ENCODE measurements around the gene ZMIZ1.
A peak's percentile ranks its signal among the peaks of the same experiment; 100 is the strongest.

Gene ZMIZ1

DNA sequence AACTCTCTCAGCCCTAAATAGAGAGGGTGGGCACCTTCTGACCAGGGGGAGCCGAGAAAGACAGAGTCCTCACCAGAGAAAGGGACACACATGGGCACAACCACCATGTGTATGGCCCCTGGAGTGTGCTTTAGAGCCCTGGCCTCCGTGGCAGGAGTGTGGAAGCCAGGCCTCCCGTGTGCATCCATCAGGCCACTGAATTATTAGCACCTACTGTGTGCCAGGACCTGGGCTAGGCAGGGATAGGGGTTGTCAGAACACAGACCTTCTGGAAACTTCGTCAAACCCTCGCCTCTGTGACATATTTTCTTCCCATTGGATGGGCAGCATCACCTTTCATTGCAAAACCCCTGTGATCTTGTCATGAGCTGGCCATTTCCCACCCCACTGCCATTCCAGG lies 78.5 kb downstream of the ZMIZ1 start:
- TF ChIP-seq ZFX (IDR thresholded peaks at IDR 0.05), result no peak
- TF ChIP-seq, protein P1, sequence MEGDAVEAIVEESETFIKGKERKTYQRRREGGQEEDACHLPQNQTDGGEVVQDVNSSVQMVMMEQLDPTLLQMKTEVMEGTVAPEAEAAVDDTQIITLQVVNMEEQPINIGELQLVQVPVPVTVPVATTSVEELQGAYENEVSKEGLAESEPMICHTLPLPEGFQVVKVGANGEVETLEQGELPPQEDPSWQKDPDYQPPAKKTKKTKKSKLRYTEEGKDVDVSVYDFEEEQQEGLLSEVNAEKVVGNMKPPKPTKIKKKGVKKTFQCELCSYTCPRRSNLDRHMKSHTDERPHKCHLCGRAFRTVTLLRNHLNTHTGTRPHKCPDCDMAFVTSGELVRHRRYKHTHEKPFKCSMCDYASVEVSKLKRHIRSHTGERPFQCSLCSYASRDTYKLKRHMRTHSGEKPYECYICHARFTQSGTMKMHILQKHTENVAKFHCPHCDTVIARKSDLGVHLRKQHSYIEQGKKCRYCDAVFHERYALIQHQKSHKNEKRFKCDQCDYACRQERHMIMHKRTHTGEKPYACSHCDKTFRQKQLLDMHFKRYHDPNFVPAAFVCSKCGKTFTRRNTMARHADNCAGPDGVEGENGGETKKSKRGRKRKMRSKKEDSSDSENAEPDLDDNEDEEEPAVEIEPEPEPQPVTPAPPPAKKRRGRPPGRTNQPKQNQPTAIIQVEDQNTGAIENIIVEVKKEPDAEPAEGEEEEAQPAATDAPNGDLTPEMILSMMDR (conservative IDR thresholded peaks at IDR 0.05), result no peak
- no peak overlapping the region for H3K27ac ChIP-seq

DNA sequence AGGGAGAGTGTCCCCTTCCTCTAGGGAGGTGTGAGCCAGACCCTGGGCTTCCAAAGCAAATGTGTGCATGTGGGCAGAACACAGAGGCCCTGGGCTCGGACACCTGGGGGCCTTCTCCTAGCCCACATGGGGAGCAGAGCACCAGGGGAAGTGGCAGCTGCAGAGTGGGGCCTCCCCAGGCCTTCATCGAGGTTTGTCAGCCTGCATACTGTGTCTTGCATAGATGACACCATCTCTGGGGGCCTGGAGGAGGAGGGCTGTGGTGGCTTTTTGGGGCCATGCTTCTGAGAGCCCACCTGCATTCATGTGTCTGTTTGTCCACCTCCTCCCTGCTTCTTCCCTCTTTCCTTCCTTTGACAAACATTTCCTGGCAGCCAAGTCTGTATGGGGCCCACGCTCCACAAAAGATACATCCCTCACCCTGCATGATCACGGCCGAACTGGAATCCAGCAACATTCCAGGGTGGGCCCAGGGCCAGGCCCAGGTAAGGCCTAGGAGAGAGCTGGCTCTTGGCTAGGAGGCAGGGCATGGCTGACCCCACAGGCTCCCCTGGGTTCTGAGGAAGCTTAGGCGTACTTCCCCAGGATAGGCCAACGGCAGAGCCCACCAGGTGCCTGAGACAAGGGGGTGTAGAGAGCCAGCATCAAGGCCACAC lies 79.2 kb downstream of the ZMIZ1 start:
- TF ChIP-seq ZFX (IDR thresholded peaks at IDR 0.05), result no peak
- TF ChIP-seq, protein P1 (conservative IDR thresholded peaks at IDR 0.05), result no peak
- no peak overlapping the region for H3K27ac ChIP-seq

DNA sequence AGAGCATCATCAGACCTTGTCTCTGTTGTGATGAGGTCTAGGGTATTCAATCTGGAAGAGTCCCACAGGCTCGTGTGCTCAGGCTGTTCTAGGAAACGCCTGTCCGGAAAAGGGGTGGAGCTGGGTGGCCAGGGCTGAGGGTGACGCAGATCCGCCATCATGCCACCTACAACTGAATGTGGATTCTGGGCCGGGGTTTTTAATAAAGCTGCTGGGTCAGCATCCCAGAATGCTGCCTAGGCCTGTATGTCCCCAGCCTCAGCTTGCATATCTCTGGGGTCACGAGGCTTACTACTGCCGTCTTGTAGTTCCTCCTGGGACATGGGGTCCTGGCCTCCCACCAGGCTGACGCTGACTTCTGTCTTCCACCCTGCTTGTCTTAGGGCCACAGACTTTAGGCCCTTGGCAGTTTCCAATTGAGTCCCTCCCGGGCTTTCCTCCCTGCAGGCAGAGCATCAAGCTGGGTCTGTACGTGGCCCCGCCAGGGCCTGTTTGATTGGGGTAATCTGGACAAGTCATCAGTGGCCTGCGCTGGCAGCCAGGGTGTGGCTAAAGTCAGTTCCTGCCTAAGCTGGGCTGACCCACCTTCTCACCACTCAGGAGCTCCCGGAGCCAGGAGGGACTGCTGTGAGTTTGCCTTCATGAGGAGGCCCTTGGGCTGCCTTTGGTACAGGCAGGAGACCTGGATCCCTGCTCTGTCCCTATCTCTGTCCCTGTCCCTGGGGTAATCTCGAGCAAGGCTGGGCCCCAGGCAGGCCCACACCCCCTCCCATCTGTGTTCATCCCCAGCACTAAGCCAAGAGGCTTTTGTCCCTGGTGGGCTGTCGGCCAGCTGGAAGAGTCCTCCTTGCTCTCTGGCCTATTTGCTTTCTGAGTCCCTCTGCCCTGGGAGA lies 79.9 kb downstream of the ZMIZ1 start:
- peak overlapping the region; percentile 3; the same call in 1 of the 2 replicates for H3K27ac ChIP-seq
- no peak for TF ChIP-seq ZFX (IDR thresholded peaks at IDR 0.05)
- TF ChIP-seq, protein P1 (conservative IDR thresholded peaks at IDR 0.05), result no peak

DNA sequence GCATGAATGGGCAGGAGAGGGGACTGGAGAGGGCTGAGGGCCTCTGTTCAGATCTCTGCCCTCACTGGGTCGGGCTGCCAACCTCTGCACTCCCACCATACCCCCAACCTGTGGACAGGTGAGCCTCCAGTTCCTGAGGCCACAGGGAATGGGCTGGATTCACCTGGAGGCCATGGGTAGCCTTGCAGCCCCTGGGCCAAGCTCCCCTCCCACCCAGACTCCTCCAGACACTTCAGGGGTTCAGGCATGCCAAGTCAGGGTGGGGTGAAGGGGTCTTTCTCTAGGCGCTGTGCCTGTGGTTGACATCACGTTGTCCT lies 80.5 kb downstream of the ZMIZ1 start:
- no peak for TF ChIP-seq ZFX (IDR thresholded peaks at IDR 0.05)
- TF ChIP-seq, protein P1 (conservative IDR thresholded peaks at IDR 0.05), result no peak

DNA sequence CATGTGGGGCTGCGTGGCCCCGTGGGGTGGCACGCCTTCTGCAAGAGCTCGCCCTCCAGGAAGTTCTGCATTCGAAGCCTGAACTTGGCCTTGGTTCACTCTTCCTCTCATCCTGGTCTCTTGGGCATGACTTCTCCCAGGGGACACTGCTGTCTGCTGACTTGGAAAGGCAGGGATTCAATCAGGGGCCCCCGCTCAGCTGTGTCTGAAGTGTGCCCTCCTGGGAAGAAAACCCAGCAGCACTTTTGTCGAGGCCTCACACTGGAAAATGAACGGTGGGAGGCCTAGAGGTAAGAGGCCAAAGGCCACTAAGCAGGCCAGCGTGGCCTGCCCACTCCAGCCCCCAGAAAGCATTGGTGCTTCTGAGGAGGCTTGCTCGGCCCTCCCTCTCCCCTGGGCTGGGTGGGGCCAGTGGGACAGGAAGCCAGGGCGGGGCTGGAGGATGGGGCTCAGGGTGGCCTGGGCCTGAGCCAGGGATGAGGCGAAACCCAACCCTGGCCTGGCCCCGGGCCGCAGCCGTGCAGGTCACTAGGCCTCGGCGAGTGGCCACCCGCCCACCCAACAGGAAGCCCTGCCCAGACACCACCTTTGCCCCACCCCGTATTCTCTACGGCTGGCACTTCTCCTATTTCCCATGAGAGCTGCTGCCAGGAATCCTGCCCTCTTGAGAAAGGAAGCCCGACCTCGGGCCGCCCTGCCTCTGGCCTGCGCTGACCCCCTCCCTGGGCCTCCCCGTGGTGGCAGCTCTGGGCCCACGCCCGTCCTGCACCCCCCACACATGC lies 81.1 kb downstream of the ZMIZ1 start:
- no peak overlapping the region for H3K27ac ChIP-seq
- TF ChIP-seq ZFX (IDR thresholded peaks at IDR 0.05), result no peak
- TF ChIP-seq, protein P1 (conservative IDR thresholded peaks at IDR 0.05), result no peak

More for the DNA sequence above, 80.5 kb downstream of the ZMIZ1 start:
- peak overlapping the region; percentile 3; the same call in 1 of the 2 replicates for H3K27ac ChIP-seq

DNA sequence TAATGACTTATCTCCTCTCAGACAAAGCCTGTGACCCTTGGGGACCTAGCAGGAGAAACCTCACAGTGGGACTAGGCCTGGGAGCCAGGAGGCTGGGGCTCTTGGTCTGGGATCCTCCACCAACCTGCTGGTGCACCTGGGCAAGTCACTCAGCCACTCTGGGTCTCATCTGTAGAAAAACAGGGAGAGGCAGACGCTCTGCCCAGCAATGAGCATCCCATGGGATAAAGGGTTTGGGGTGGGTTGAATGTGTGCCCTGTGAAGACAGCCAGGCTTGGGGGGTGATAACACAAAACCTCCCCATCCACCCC lies 81.6 kb downstream of the ZMIZ1 start:
- no peak overlapping the region for H3K27ac ChIP-seq
- no peak for TF ChIP-seq ZFX (IDR thresholded peaks at IDR 0.05)

DNA sequence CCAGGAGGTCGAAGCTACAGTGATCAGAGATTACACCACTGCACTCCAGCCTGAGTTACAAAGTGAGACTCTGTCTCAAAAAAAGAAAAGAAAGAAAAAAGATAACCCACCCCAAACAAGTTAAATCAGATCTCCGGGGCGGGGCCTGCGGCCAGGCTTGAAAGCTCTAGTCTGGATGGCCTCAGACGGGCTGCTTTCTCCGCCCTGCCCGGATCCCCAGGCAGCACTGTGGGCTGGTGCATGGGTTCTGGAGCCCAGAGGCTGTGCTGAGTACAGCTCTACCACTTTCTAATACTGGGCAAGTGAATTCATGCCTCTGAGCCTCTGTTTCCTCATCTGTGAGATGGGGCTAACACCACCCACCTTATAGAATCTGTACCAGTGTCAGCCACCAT lies 83.7 kb downstream of the ZMIZ1 start:
- TF ChIP-seq, protein P1 (conservative IDR thresholded peaks at IDR 0.05), result no peak
- TF ChIP-seq ZFX (IDR thresholded peaks at IDR 0.05), result no peak
- H3K27ac ChIP-seq, result no peak overlapping the region
